Hematopoietic multipotent progenitor cell treated with erythropoietin and hydrocortisone succinate and interleukin-3 and kit ligand, for 6 days (in vitro differentiated cells): Measurements from ENCODE around the gene LCP2.

Source experiments
- DNase-seq: peaks from one replicate; pipeline ENCODE4 v3.0.0-alpha.2; 2015

Gene LCP2

DNA sequence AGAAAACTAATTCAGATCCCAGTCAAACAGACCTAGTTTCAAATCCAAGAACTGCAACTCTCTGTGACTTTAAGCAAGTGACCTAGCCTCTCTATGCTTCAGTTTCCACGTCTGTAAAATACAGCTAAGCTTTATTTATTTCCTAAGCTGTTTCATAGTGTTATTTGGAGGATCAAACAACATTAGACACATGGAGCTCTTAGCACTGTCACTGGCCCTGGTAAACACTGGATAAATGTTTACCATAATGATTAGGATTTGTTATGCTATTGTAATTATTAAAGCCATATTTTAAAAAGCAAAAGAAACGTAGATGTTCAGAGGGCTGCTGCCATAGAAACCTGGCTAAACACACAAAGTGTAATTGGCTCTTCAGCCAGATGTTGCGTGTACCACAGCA is 91.4 kb downstream of the LCP2 start:
- DNase-seq, result no peak

DNA sequence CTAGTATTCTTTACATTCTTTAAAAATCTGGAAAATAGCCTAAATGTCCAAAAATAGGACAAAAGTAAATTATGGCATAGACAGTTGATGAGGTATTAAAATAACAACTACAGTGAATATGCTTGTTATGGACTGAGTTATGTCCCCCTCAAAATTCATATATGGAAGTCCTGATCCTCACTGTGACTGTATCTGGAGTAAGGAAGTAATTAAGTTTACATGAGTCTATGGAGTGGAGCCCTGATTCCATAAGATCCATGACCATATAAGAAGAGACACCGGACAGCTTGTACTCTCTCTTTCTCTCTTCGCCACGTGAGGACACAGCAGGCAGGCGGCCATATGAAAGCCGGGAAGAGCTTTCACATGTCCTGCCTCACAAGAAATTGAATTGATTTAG is 93.4 kb downstream of the LCP2 start:
- DNase-seq, result no peak

DNA sequence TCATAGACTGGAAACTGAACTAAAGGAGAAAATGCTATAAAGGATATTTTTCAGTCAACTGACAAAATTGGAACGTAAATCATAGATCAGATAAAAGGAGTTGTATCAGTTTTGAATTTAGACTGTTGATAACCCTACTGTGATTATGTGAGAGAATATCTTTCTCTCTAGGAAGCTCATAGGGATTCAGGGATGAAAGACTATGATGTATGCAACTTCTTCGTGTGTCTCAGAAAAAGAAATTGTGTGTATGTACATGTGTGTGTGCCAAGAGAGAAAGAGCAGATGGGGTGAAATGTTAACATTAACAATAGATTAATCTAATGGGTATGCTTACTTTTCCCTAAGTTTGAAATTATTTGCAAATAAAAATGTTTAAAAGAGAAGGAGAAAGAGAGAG is 95.5 kb downstream of the LCP2 start:
- DNase-seq, result no peak

DNA sequence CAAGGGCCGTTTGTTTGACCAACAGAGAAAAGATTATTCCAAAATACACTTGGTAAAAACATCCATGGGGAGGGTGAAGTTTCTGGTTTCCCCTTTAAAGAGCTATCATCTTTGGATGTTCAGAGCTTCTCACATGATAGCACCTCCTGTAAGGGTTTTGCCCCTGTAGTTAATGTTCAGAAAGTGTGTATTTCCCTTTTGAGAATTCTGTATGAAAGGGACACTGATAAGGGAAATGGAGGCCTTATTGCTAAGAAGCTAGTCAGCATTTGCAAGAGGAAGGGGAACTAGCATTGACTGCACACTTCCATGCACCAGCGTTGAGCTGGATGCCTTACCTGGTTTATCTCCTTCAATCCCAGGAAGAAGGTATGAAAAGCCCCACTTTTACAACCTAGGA is 96.3 kb downstream of the LCP2 start:
- peak; percentile 11 for DNase-seq

DNA sequence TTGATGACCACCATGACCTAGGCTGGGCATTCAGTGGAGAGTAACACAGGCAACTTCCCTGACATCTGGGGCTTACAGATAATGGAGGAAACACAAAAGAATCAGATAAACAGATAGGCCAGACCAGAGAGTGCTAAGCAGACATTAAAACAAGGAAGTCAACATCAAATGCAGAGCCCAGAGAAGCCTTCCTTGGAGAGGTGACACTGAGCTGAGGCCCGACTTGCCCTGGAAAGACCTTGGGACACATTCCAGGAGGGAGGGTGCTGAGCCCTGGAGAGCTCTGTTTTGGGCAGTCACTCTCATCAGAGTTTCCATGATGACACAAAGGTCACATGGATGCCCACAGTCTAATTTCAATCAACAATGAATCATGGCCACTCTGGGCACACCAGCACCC is 96.7 kb downstream of the LCP2 start:
- DNase-seq, result peak; percentile 49
